Measurements from ENCODE around the gene CFAP65. TPM values are rescaled to one million over a fixed set of nuclear protein-coding genes. Genes with fewer than 3 reads are reported as not detected.

CFAP65 gene
- total and polyA plus RNA-seq, 2 donors = not detected

DNA sequence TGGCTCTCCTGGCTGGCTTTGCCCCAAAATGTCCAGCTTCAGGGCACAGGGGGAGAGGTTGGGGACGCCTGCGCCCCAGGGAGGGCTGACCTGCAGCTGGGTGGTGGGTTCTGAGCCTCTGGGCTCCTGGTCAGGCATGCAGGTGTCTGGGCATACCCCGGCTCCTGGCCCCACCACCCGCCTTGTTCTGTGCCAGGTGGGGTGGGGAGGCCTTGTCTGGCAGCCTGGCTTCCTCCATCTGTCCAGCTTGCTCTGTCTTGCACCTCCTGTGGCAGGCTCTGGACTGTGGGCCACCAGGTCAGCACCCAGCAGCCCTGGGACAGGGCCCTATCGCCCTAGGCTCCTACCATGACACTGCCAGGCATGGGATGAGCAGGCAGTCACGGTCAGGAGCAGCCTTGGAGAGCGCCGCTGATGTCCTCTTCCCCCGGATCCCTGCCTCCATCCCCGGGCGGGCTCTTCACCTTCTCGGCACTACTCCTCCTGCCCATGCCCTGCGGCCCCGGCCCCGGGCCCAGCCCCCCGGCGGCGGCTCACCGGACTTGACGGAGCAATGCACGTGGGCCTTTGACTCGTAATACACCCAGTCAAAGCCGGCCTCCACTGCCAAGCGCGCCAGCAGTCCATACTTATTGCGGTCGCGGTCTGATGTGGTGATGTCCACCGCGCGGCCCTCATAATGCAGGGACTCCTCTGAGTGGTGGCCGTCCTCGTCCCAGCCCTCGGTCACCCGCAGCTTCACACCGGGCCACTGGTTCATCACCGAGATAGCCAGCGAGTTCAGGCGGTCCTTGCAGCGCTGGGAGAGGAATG lies 15.8 kb upstream of the CFAP65 start:
- Histone ChIP-seq H3K36me3 (ENCODE audit: insufficient read depth) (no peaks in the 10 kb centered on the region), H3K4me1 (ENCODE audit: insufficient read depth) (peaks cover 4% of the 10 kb centered on the region), H3K27ac (ENCODE audit: low read depth) (no peak overlapping the region), H3K4me3 (ENCODE audit: low read depth, low read length) (no peak overlapping the region)
- no peak for DNase-seq (ENCODE audit: extremely low spot score)
- 15% methylated on average over 40 of the region's 40 CpGs for WGBS

DNA sequence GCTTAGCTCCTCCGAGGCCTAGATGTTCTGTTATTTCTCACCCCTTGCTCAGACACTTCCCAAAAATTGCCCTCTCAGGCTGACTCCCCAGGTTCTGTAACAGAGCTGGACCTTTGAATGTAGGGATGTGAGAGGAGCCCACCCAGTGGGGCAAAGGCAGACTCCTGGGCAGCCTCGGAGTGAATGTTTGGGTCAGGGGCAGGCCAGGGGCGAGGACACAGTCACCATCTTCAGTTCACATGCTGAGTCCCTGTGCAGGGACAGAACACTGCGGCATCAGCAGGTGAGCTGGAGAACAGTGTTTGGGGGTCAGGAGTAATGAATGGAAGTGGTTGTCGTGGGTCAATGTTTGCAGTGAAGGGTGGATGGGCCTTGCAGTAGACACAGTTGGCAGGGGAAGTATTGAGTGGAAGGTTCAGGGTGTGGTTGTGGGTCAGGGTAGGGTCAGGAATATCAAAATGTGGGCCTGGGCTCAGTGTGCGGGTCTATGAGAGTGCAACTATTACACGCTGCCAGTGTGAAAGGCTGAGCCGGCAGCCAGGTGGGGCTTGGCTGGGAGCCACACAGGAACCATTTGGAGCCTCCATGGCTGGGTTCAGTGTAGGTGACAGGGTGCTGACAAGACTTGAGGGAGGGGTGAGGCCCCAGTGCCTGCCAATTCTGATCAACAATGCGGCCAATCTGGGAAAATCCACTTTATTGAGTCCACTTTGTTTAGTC lies 15.0 kb upstream of the CFAP65 start:
- no peaks in the 10 kb centered on the region for H3K36me3 ChIP-seq (ENCODE audit: insufficient read depth)
- DNase-seq (ENCODE audit: extremely low spot score) = no peak
- 64% methylated on average over 9 of the region's 9 CpGs for whole genome bisulfite sequencing

DNA sequence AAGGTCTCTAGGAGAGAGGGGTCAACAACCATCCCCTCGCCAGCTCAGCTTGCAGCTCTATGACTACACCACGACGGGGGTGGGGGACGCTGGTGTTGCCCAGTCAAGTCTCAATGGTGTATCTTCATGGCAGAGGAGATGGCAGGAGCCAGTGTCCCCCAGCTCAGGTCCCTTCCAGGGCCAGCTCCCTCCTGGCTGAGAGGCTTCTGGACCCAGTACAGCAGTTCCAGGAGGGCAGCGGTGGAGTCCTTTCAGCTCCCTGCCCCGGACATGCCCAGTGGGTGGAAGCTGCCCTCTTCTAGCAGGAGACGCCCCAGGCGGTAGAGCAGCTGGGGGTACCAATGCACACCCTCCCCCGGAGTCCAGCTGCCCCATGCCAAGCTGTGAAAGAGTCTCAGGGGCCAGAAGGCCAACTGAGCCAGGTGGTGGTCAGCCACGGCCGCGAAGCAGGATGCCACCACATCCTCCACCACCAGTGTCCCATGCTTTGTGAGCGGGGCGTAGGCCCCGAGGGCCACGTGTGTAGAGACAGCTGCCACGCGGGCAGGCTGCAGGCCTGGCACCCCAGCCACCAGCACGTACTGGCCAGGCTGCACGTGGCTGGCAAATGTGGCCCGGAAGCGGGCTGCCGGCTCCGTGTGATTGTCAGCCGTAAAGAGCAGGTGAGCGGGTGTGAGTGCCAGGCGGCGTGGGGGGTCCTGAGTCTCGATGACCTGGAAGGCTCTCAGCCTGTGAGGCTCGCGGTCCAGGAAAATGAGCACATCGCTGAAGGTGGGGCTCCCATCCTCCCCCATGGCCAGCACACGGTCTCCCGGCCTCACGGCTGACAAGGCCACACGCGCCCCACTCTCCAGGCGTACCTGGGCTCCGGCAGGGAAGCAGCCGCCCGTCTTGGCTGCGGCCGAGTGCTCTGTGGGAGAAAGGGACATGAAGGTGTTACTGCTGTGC lies 13.9 kb upstream of the CFAP65 start:
- 86% methylated on average over 43 of the region's 43 CpGs for WGBS
- DNase-seq (ENCODE audit: extremely low spot score) = no peak
- Histone ChIP-seq H3K36me3 (ENCODE audit: insufficient read depth) (no peaks in the 10 kb centered on the region), H3K4me3 (ENCODE audit: low read depth, low read length) (no peak overlapping the region), H3K27ac (ENCODE audit: low read depth) (no peak overlapping the region), H3K4me1 (ENCODE audit: insufficient read depth) (peaks cover under 1% of the 10 kb centered on the region)

More for the DNA sequence above, 15.0 kb upstream of the CFAP65 start:
- no peak overlapping the region for H3K4me3 ChIP-seq (ENCODE audit: low read depth, low read length)
- H3K4me1 ChIP-seq (ENCODE audit: insufficient read depth) = peaks cover 4% of the 10 kb centered on the region
- H3K27ac ChIP-seq (ENCODE audit: low read depth) = no peak overlapping the region

DNA sequence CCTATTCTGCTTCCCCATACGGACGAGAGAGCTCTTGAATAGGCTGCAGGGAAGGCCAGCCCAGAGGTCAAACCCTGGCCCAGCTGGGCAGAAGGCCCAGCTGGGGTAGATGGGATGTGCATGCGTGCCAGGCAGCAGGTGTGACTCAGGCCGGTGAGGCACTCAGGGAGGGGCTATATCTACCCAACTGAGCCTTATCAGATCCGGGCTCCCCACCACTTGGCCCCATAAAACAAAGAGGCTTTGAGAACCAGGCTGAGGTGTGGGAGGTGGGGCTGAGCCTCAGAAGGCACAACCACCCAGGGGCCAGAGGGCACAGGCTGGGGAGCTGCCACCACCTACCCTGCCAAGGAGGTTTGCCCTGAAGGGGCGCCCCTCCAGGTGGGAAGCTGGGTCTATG lies 8.0 kb upstream of the CFAP65 start:
- no peak for DNase-seq (ENCODE audit: extremely low spot score)
- H3K4me3 ChIP-seq (ENCODE audit: low read depth, low read length) = no peak overlapping the region
- H3K4me1 ChIP-seq (ENCODE audit: insufficient read depth) = no peaks in the 10 kb centered on the region
- no peak overlapping the region for H3K27ac ChIP-seq (ENCODE audit: low read depth)
- no peaks in the 10 kb centered on the region for H3K36me3 ChIP-seq (ENCODE audit: insufficient read depth)
- 63% methylated on average over 6 of the region's 6 CpGs for WGBS

DNA sequence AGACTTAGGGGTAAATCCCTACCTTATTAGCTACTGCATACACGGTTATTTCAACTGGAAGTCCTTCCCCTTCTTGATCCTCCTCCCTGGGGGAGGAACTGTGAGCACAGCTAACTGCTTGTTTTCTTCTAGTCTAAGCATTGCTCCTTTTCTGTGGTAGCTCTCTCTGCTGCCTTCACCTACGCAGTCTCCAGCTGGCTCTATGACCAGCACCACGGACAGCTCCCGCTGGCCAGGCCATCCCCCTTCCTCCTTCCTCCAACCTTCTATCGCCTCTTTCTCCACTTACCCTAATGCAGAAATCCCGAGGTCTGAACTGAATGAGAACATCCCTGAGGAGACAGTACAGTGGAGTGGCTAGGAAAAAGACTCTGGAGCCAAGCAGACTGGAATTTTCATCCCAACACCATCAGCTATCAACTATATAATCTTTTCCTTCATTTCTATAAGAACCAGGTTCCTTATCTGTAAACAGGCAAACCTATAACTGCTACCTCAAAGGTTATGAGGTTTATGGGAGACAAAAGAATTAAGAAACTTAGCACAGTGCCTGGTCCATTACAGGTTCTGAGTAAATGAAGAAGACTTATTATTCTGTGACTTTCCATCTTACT lies 4.7 kb upstream of the CFAP65 start:
- peak; percentile 8 for DNase-seq (ENCODE audit: extremely low spot score)
- no peaks in the 10 kb centered on the region for H3K4me1 ChIP-seq (ENCODE audit: insufficient read depth)
- no peak overlapping the region for H3K27ac ChIP-seq (ENCODE audit: low read depth)
- H3K4me3 ChIP-seq (ENCODE audit: low read depth, low read length) = no peak overlapping the region
- no peaks in the 10 kb centered on the region for H3K36me3 ChIP-seq (ENCODE audit: insufficient read depth)
- WGBS = 2% methylated on average over 6 of the region's 6 CpGs

DNA sequence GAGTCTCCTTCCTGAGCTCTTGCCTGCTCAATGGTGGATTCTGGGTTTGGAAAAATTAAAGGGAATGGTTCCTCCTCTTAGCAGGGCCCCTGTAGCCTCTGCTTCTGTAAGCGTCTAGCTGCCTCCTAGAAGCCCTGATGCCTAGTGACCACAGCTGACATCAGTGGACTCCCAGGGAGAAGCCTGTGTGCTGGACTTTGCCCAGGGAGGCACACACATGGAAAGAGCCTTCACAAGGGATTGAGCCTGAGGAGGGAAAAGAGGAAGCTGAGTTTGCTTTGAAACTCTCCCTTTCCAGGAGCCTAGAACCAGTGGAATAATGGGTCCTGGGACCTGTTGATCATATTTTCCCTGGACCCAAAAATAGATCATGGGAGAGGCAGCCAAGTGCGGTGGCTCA lies 1.4 kb upstream of the CFAP65 start:
- Histone ChIP-seq H3K36me3 (ENCODE audit: insufficient read depth) (no peaks in the 10 kb centered on the region), H3K27ac (ENCODE audit: low read depth) (no peak overlapping the region), H3K4me1 (ENCODE audit: insufficient read depth) (no peaks in the 10 kb centered on the region), H3K4me3 (ENCODE audit: low read depth, low read length) (no peak overlapping the region)
- DNase-seq (ENCODE audit: extremely low spot score) = no peak
- 74% methylated on average over 2 of the region's 2 CpGs for WGBS

DNA sequence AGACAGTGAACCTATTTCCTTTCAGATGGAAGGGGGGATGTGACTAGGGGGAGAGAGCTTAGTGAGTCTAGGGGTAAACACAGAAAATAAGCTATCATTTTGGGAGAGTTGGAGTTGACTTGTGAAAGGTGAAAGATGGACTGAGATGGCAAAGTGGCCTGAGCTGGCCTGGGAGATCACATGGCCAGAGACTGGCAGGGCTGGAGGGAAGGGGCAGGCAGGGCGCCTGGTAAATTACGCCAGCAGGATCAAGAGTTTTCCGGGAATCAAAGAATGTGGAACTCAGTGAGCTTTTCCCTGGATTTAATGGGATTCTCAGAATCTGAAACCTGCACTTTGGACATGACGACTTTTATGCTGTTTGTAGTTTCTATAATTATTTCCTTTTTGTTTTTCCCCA lies 841 bp upstream of the CFAP65 start:
- Histone ChIP-seq H3K27ac (ENCODE audit: low read depth) (no peak overlapping the region), H3K4me1 (ENCODE audit: insufficient read depth) (no peaks in the 10 kb centered on the region), H3K36me3 (ENCODE audit: insufficient read depth) (no peaks in the 10 kb centered on the region), H3K4me3 (ENCODE audit: low read depth, low read length) (no peak overlapping the region)
- 68% methylated on average over 4 of the region's 4 CpGs for WGBS
- DNase-seq (ENCODE audit: extremely low spot score) = no peak

DNA sequence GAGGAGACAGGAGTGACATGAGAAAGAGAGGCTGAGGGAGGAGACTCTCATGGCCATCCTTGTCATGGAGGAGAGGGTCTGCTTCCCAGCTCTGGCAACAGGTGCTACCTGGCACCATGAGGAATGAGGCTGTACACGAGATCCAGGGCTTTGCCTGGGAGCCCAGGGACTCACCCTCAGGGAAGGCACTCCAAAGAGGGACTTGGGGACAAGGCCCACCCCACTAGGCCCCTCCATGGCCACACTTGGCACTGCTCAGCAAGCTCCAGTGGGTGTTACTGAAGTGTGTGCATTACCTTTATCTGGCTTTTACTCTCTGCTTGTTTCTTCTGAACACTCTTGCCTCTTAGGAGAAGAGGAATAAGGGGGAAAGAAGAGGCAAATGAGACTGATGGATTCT lies 2.7 kb downstream of the CFAP65 start:
- 16% methylated on average over 1 of the region's 1 CpG for WGBS
- no peaks in the 10 kb centered on the region for H3K4me1 ChIP-seq (ENCODE audit: insufficient read depth)
- H3K4me3 ChIP-seq (ENCODE audit: low read depth, low read length) = no peak overlapping the region
- no peak for DNase-seq (ENCODE audit: extremely low spot score)
- no peak overlapping the region for H3K27ac ChIP-seq (ENCODE audit: low read depth)
- H3K36me3 ChIP-seq (ENCODE audit: insufficient read depth) = no peaks in the 10 kb centered on the region

DNA sequence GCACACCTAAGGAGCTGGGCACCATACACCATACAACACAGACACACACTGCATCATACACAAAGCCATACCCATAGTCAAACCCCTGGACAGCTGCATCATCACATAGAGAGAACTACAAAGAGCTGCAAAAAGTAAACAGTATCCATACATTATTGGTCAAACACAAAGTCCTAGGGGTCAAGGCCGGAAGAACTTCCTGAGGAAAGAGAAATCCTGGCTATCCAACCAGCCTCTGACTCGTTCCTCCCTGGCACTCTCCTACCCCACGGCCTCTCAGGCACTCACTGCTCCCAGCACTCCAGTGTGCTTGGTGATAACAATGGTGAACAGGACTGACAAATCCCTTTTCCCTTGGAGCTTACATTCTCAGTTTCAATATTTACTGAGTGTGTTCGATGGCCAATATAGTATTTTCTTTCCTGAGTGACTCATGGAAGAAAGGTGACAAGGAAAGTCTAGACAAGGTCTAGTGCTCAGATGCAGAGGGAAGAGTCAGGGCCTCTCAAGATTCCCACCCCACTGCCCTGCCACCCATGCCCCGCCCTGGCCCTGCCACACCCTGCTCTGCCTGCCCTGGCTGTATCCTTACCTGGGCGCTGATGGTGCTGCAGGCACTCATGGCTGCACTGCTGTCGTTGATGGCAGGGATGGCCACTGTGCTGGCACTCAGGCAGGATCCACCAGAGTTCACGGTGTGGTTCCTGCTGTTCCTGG lies 3.4 kb downstream of the CFAP65 start:
- Histone ChIP-seq H3K36me3 (ENCODE audit: insufficient read depth) (no peaks in the 10 kb centered on the region), H3K27ac (ENCODE audit: low read depth) (no peak overlapping the region), H3K4me3 (ENCODE audit: low read depth, low read length) (no peak overlapping the region), H3K4me1 (ENCODE audit: insufficient read depth) (no peaks in the 10 kb centered on the region)
- WGBS = 58% methylated on average over 8 of the region's 8 CpGs
- no peak for DNase-seq (ENCODE audit: extremely low spot score)

DNA sequence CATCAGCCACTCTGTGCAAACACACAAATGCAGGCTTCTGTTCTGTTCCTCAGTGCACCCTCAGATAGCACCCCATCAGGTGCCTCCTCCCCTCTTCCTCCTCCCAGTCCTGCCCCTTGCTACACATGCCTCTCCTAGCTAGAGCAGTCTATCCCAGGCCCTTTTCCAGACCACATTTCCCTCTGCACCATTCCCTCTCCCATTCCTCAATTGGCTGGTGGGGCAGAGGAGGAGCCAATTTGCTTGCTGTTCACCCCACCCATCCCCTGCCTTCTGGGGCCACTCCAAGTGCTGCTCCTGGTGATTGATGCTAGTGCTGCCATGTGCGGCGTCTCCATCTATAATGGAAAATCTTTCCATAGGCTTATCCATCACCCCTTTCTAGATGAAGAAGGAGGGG lies 5.4 kb downstream of the CFAP65 start:
- H3K27ac ChIP-seq (ENCODE audit: low read depth) = no peak overlapping the region
- DNase-seq (ENCODE audit: extremely low spot score) = no peak
- no peaks in the 10 kb centered on the region for H3K36me3 ChIP-seq (ENCODE audit: insufficient read depth)
- 79% methylated on average over 2 of the region's 2 CpGs for WGBS
- no peak overlapping the region for H3K4me3 ChIP-seq (ENCODE audit: low read depth, low read length)
- H3K4me1 ChIP-seq (ENCODE audit: insufficient read depth) = no peaks in the 10 kb centered on the region

DNA sequence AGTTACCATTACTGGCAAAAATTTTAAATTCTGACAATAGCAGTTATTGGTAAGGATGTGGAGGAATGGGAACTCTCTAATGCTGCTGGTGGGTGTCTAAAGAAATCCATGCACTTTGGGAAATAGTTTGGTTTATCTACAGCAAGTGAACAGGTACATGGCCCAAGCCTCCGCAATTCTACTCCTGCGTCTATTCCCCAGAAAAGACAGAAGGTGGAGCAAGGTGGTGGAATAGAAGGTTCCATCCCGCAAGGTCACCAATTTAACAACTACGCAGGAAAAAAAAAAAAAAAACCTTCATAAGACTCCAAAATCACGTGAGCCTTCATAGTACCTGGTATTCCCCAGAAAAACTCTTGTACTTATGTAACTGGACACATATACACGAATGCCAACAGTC lies 6.5 kb downstream of the CFAP65 start:
- Histone ChIP-seq H3K36me3 (ENCODE audit: insufficient read depth) (no peaks in the 10 kb centered on the region), H3K27ac (ENCODE audit: low read depth) (no peak overlapping the region), H3K4me3 (ENCODE audit: low read depth, low read length) (no peak overlapping the region), H3K4me1 (ENCODE audit: insufficient read depth) (no peaks in the 10 kb centered on the region)
- no peak for DNase-seq (ENCODE audit: extremely low spot score)
- WGBS = 50% methylated on average over 6 of the region's 6 CpGs

DNA sequence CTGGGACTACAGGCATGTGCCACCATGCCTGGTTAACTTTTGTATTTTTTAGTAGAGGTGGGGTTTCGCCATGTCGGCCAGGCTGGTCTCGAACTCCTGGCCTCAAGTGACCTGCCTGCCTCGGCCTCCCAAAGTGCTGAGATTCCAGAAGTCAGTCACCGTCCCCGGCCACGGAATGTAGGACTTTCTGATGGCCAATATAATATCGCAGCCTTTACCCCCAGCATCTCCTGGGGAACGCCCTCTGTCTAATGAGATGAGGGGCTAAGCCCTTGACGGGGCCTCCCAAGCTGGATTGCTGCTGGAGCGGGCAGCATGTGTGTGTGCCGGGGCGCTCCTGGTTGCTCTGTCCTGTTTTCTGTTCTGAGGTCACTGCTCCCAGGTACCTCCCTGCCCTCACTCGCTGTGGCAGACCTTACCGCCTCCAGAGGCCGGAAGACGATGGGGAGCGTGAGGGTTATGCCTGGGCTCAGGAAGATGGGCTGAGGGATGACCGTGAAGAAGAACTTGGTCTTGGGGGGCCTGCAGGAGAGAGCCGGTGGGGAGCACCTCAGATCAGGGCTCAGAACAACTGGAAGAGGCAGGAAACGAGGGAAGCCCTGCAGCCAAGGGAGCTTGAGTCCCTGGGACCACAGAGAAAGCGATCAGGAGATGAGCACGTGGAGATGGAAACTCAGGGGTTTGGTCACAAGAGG lies 9.1 kb downstream of the CFAP65 start:
- no peak for DNase-seq (ENCODE audit: extremely low spot score)

More for the DNA sequence above, 9.1 kb downstream of the CFAP65 start:
- Histone ChIP-seq H3K36me3 (ENCODE audit: insufficient read depth) (no peaks in the 10 kb centered on the region), H3K27ac (ENCODE audit: low read depth) (no peak overlapping the region), H3K4me1 (ENCODE audit: insufficient read depth) (no peaks in the 10 kb centered on the region), H3K4me3 (ENCODE audit: low read depth, low read length) (no peak overlapping the region)
- WGBS = 74% methylated on average over 23 of the region's 23 CpGs
